K562 (cell line): Measurements from ENCODE around the gene CRTC3. TPM values are rescaled to one million over a fixed set of nuclear protein-coding genes. Genes with fewer than 3 reads are reported as not detected.

Experiments used
- KLF13 ChIP-seq: fragments of 450-650 bp; IDR thresholded peaks from 2 replicates; pipeline ENCODE4 v1.6.1; 2016; ENCODE audit warnings: missing genetic modification characterization, low read depth, mild to moderate bottlenecking, missing compliant biosample characterization, moderate library complexity, borderline replicate concordance
- MECOM ChIP-seq: fragments of 250-450 bp; sonication (Bioruptor Pico); IDR thresholded peaks from 2 replicates; pipeline ENCODE4 v1.8.0; 2022; ENCODE audit warnings: inconsistent platforms
- NFYB ChIP-seq: IDR thresholded peaks from 2 replicates; pipeline ENCODE4 v1.6.1; 2011; ENCODE audit warnings: mild to moderate bottlenecking, moderate library complexity; ENCODE audit not compliant: insufficient read length; ENCODE audit errors: extremely low read depth
- RAD51 ChIP-seq: fragments of 450-650 bp; IDR thresholded peaks from 2 replicates; pipeline ENCODE4 v1.7.1; 2016; ENCODE audit warnings: low read depth, mild to moderate bottlenecking, borderline replicate concordance
- REST ChIP-seq, 2 experiments: fragments of 450-650 bp; formaldehyde crosslinking in 1 of 2; IDR thresholded peaks; 2 replicates each; pipeline versions ENCODE4 v1.4.0 to v1.6.1; 2014 to 2020; ENCODE audit warnings: mild to moderate bottlenecking in 2 of 2, borderline replicate concordance in 1 of 2, low read depth in 1 of 2
- polyA plus RNA-seq, 8 experiments: library from polyadenylated mRNA; depleted of rRNA in 4 of 8; stranded (reverse) in 5 of 8; unstranded in 3 of 8; fragments of >200 nt; fragmentation: Nextera tagmentation in 2 of 8; fragmentation: Illumina TruSeq in 1 of 8; extraction: Ambion mirVana in 2 of 8; extraction: Trizol in 1 of 8; gene quantifications; 2 replicates each; pipeline versions ENCODE4 v1.2.1 to v1.2.3, GENCODE V29; 2011 to 2014; ENCODE audit warnings: inconsistent platforms in 1 of 8, missing spikeins in 1 of 8
- total RNA-seq, 7 experiments: library from RNA; depleted of rRNA in 6 of 7; stranded (reverse); fragments of >200 nt in 6 of 7; fragmentation: Illumina TruSeq in 2 of 7; extraction: Trizol in 2 of 7; gene quantifications; 2 replicates each; pipeline versions ENCODE4 v1.2.1 to v1.2.3, GENCODE V29; 2011 to 2021; ENCODE audit warnings: low replicate concordance in 1 of 7
- TF ChIP-seq, protein P1 (sequence below), 2 experiments: fragments of 450-650 bp; IDR thresholded peaks; 2 replicates each; pipeline ENCODE4 v1.6.1; 2016
- TF ChIP-seq, protein P2 (sequence below): sonication (generic); formaldehyde crosslinking; IDR thresholded peaks from 2 replicates; pipeline ENCODE4 v1.9.0; 2022; ENCODE audit warnings: mild to moderate bottlenecking, missing genetic modification reagents
- TF ChIP-seq, protein P3 (sequence below): sonication (generic); formaldehyde crosslinking; IDR thresholded peaks from 2 replicates; pipeline ENCODE4 v1.8.0; 2023; ENCODE audit warnings: mild to moderate bottlenecking, missing genetic modification reagents
- TF ChIP-seq, protein P4 (sequence below): fragments of 150-350 bp; IDR thresholded peaks from 2 replicates; pipeline ENCODE4 v1.6.1; 2014; ENCODE audit warnings: low read depth, mild to moderate bottlenecking, low read length, borderline replicate concordance

The CRTC3 gene
- total and polyA plus RNA-seq, 9 of the 15 experiments (the other 6 are each of a cell fraction or from before 2014, with no cell fraction given) = 1.2 to 19.0 (median 11.6) TPM

DNA sequence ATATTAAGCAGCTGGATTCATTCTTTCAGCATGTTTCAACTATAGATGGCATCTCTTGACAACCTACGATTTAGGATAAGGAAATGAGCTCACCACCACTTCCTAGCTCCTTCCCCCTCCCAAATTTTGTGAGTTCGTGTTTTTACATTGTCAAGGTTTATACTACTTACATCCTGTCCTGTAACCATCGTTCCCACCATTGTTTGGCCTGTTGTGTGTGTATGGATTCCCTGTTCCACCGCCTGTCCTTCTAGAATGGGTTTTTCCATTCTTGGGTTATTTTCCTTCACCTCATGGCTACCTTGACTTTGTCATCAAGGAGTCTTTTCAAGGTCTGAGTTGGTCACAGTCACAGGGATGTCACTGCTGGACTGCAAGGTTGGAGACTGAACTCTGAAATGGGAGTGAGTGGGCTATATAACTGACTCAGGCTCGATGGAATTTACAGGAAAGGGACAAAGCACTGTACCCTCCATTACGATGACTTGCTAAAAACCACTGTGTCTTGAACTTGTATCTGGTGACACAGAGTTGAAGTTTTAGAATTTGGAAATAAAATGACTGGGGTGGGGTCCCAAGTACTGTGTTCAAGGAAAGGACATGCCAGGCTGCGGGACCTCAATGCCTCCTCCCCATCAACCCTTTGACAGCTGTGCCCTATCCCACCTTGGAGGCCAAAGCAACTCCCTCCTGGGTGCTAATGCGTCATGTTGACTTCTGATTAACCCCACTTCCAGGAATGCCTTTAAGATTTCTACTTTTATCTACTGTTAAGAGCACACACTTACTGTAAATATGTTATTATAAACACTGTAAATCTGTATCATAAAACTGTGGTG is 120.6 kb downstream of the CRTC3 start (continued):
- TF ChIP-seq RAD51 (no peak), MECOM (no peak; the same call in 1 of the 2 replicates), KLF13 (tag) (peak; percentile 62; the same call in 1 of the 2 replicates), REST (IDR thresholded peaks at IDR 0.05; ENCODE audit: borderline replicate concordance) (peak; percentile 34; the same call in 1 of the 2 replicates), REST (CRISPR knock-in tag; IDR thresholded peaks at IDR 0.05; ENCODE audit: low read depth) (0 out of 2 replicates have a peak, but pooled peaks have one; percentile 54), NFYB (no peak)
- TF ChIP-seq, protein P1, sequence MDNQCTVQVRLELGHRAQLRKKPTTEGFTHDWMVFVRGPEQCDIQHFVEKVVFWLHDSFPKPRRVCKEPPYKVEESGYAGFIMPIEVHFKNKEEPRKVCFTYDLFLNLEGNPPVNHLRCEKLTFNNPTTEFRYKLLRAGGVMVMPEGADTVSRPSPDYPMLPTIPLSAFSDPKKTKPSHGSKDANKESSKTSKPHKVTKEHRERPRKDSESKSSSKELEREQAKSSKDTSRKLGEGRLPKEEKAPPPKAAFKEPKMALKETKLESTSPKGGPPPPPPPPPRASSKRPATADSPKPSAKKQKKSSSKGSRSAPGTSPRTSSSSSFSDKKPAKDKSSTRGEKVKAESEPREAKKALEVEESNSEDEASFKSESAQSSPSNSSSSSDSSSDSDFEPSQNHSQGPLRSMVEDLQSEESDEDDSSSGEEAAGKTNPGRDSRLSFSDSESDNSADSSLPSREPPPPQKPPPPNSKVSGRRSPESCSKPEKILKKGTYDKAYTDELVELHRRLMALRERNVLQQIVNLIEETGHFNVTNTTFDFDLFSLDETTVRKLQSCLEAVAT (IDR thresholded peaks at IDR 0.05) = no peak; a peak in 1 of 4 replicates
- TF ChIP-seq, protein P2, sequence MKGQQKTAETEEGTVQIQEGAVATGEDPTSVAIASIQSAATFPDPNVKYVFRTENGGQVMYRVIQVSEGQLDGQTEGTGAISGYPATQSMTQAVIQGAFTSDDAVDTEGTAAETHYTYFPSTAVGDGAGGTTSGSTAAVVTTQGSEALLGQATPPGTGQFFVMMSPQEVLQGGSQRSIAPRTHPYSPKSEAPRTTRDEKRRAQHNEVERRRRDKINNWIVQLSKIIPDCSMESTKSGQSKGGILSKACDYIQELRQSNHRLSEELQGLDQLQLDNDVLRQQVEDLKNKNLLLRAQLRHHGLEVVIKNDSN (CRISPR knock-in tag) = no peak
- TF ChIP-seq, protein P3, sequence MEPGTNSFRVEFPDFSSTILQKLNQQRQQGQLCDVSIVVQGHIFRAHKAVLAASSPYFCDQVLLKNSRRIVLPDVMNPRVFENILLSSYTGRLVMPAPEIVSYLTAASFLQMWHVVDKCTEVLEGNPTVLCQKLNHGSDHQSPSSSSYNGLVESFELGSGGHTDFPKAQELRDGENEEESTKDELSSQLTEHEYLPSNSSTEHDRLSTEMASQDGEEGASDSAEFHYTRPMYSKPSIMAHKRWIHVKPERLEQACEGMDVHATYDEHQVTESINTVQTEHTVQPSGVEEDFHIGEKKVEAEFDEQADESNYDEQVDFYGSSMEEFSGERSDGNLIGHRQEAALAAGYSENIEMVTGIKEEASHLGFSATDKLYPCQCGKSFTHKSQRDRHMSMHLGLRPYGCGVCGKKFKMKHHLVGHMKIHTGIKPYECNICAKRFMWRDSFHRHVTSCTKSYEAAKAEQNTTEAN (CRISPR knock-in tag) = no peak
- TF ChIP-seq, protein P4, sequence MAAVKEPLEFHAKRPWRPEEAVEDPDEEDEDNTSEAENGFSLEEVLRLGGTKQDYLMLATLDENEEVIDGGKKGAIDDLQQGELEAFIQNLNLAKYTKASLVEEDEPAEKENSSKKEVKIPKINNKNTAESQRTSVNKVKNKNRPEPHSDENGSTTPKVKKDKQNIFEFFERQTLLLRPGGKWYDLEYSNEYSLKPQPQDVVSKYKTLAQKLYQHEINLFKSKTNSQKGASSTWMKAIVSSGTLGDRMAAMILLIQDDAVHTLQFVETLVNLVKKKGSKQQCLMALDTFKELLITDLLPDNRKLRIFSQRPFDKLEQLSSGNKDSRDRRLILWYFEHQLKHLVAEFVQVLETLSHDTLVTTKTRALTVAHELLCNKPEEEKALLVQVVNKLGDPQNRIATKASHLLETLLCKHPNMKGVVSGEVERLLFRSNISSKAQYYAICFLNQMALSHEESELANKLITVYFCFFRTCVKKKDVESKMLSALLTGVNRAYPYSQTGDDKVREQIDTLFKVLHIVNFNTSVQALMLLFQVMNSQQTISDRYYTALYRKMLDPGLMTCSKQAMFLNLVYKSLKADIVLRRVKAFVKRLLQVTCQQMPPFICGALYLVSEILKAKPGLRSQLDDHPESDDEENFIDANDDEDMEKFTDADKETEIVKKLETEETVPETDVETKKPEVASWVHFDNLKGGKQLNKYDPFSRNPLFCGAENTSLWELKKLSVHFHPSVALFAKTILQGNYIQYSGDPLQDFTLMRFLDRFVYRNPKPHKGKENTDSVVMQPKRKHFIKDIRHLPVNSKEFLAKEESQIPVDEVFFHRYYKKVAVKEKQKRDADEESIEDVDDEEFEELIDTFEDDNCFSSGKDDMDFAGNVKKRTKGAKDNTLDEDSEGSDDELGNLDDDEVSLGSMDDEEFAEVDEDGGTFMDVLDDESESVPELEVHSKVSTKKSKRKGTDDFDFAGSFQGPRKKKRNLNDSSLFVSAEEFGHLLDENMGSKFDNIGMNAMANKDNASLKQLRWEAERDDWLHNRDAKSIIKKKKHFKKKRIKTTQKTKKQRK = no peak
